A673 (cell line): Measurements from ENCODE around the gene TCF3. TPM values are rescaled to one million over a fixed set of nuclear protein-coding genes. Genes with fewer than 3 reads are reported as not detected.

ENCODE experiments used
- Bru-seq: library from RNA; stranded (reverse); fragments of 400-500 nt; gene quantifications from one replicate; lab custom pipeline; 2021; lab: Mats Ljungman, UMichigan
- BruChase-seq, 2 experiments: library from RNA; stranded (reverse); fragments of 400-500 nt; gene quantifications; one replicate each; lab custom pipeline; 2021; lab: Mats Ljungman, UMichigan
- BruUV-seq: library from RNA; stranded (reverse); fragments of 400-500 nt; replicated peaks from 2 replicates; lab custom pipeline; 2021; lab: Mats Ljungman, UMichigan
- CTCF ChIA-PET: fragments of 300-600 bp; sonication (Branson Sonifier 250); formaldehyde crosslinking; loops from one replicate; lab custom pipeline; 2022; ENCODE audit warnings: antibody characterized with exemption; lab: Charles Lee
- POLR2A ChIA-PET: fragments of 300-600 bp; sonication (Branson Sonifier 250); formaldehyde crosslinking; loops from one replicate; lab custom pipeline; 2022; ENCODE audit warnings: antibody characterized with exemption; ENCODE audit not compliant: low non-redundant PET; lab: Charles Lee
- DNase-seq: peaks from one replicate; pipeline ENCODE4 v3.0.0-alpha.2; 2015; ENCODE audit warnings: low spot score
- H3K27ac ChIP-seq: fragments of 200-600 bp; sonication (generic); 2 replicates; pipeline ENCODE4 v1.5.1; 2016; ENCODE audit warnings: mixed run types, low read depth, mild to moderate bottlenecking, mixed read lengths, antibody characterized with exemption, low read length; ENCODE audit not compliant: poor library complexity, severe bottlenecking
- H3K27me3 ChIP-seq: fragments of 200-600 bp; sonication (generic); replicated peaks from 2 replicates; pipeline ENCODE4 v1.6.1; 2017; ENCODE audit warnings: mixed run types, low read depth, mild to moderate bottlenecking, mixed read lengths, antibody characterized with exemption, low read length; ENCODE audit not compliant: insufficient read depth, poor library complexity
- H3K36me3 ChIP-seq: fragments of 200-600 bp; sonication (generic); 2 replicates; pipeline ENCODE4 v1.6.1; 2016; ENCODE audit warnings: mixed run types, mild to moderate bottlenecking, mixed read lengths, antibody characterized with exemption, low read length; ENCODE audit not compliant: insufficient read depth, poor library complexity, severe bottlenecking
- H3K4me1 ChIP-seq: fragments of 200-600 bp; sonication (generic); 2 replicates; pipeline ENCODE4 v1.6.1; 2017; ENCODE audit warnings: mixed run types, mild to moderate bottlenecking, mixed read lengths, antibody characterized with exemption, low read length; ENCODE audit not compliant: insufficient read depth, poor library complexity, severe bottlenecking
- H3K4me3 ChIP-seq: fragments of 200-600 bp; sonication (generic); 2 replicates; pipeline ENCODE4 v1.5.1; 2016; ENCODE audit warnings: low read depth, mixed run types, mild to moderate bottlenecking, mixed read lengths, low read length; ENCODE audit not compliant: poor library complexity, severe bottlenecking
- H3K9me3 ChIP-seq: fragments of 200-600 bp; sonication (generic); 2 replicates; pipeline ENCODE4 v1.6.1; 2016; ENCODE audit warnings: mixed run types, low read depth, mild to moderate bottlenecking, mixed read lengths, antibody characterized with exemption, low read length; ENCODE audit not compliant: poor library complexity, severe bottlenecking
- CTCF ChIP-seq: fragments of 300-800, 200-600 bp; sonication (generic); conservative IDR thresholded peaks from 2 replicates; pipeline ENCODE4 v1.5.1; 2017; ENCODE audit warnings: low read depth, mild to moderate bottlenecking, antibody characterized with exemption, low read length, moderate library complexity, mixed read lengths
- EZH2 ChIP-seq: fragments of 200-600 bp; sonication (generic); IDR thresholded peaks from 2 replicates; pipeline ENCODE4 v1.6.1; 2017; ENCODE audit warnings: borderline replicate concordance, low read depth, mild to moderate bottlenecking, mixed read lengths, antibody characterized with exemption, low read length; ENCODE audit not compliant: poor library complexity, severe bottlenecking
- intact Hi-C: fragments of 100-400 bp; cut with micrococcal nuclease; formaldehyde crosslinking; loops from one replicate; pipeline ENCODE4 v1.10.0; 2022; ENCODE audit not compliant: unreplicated experiment
- long read RNA-seq: library from polyadenylated mRNA; stranded (forward); transcript quantifications from one replicate; pipeline ENCODE4 v2.0.0, GENCODE V29; 2022
- total RNA-seq: library from RNA; stranded (reverse); gene quantifications from 2 replicates; pipeline ENCODE4 v1.2.3, GENCODE V29; 2021

The TCF3 gene
- total RNA-seq (333 and 361 TPM in 2 replicates), Bru-seq, nascent RNA (percentile 81 among the genes with signal in this experiment), BruChase-seq, experiment 1, labeled RNA remaining after a 2-hour chase (percentile 86 among the genes with signal in this experiment), BruChase-seq, experiment 2, labeled RNA remaining after a 6-hour chase (percentile 95 among the genes with signal in this experiment)
- long read RNA-seq, full-length matches to known transcripts: 10 of 249 reads
- long read RNA-seq, partial matches to known transcripts: 98 of 249 reads
- long read RNA-seq, other reads (novel, unspliced or antisense): 141 of 249 reads

DNA sequence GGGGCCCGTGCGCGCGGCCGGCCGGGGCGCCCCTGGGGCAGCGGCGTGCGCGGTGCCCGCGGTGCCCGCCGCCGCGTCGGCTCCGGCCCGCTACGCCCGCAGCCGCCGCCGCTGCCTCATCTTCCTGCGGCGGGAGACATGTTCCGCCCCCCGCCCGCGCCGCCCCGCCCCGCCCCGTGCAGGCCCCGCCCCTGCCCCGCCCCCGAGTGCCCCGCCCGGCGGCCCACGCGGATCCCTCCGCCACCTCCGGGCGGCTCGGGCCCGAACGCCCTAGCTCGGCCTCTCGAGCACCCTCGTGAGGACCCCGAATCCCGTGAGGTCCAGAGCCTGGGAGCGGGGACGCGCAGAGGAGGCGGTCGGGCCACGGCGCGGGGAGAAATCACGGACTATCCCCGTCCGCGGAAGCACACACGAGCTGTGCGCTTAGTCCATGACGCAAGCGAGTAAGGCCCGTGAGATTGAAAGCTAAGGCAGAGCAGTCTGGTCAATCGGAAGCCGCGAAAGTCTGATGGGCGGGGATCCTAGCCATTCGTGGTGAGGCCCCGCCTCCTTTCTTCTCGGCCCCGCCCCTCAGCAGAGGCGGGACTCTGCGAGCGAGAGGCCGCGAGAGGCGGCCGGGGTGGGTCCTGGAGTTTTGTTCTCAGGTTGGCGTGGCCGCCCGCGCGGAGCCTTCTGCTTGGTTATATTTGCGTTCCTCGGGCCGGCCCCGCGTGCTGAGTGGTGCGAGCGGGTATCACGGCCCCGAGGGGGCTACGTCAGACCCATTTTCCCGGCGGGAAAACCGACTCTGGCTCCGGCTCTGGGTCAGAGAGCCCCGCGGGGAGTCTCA, at the start of gene TCF3:
TSS of gene TCF3 (minus strand) at position 145 of the 829 bp plus-strand sequence. CDS start 2,367 bp downstream, outside the sequence.
- no peaks in the 10 kb centered on the region for H3K27me3 ChIP-seq
- ChIA-PET CTCF (interaction anchor here (0.6 kb wide), 1 partner anchor 1124 kb away, joined by 28 read pairs; no protein-coding TSS in a partner anchor), POLR2A (no interaction called here)
- intact Hi-C loops: loop anchor here (5.0 kb wide), 1 partner anchor 45 kb away; the partner anchor contains the start of gene UQCR11
- no peaks in the 10 kb centered on the region for H3K9me3 ChIP-seq
- peak within 1 kb of the TSS; percentile 100 for H3K27ac ChIP-seq
- peak within 1 kb of the TSS; percentile 83 for H3K4me3 ChIP-seq
- TF ChIP-seq CTCF (no peak), EZH2 (no peak)
- BruUV-seq: no TSS peak
- H3K4me1 ChIP-seq: peaks cover 15% of the 10 kb centered on the region
- DNase-seq: peak; percentile 99
- H3K36me3 ChIP-seq: peaks cover 26% of the 10 kb centered on the region

- Histone ChIP-seq H3K36me3 (no peaks in the 10 kb centered on the region), H3K27ac (no peak overlapping the region), H3K27me3 (peaks cover 25% of the 10 kb centered on the region), H3K9me3 (no peaks in the 10 kb centered on the region), H3K4me1 (no peaks in the 10 kb centered on the region), H3K4me3 (no peak overlapping the region)
- BruUV-seq: no TSS peak
- DNase-seq: no peak
- CTCF ChIA-PET: no interaction called here
- intact Hi-C loops: no loop called here
- TF ChIP-seq CTCF: no peak
- peak; percentile 72 for TF ChIP-seq EZH2
- POLR2A ChIA-PET: no interaction called here
Measured at GRCh38 chr19:1700733-1701663, 48.6 kb upstream of the TCF3 start.
